H1 (cell line): Measurements from ENCODE around the gene IL3.

Source experiments
- EGR1 ChIP-seq: IDR thresholded peaks from 2 replicates; pipeline ENCODE4 v1.6.1; 2011; ENCODE audit warnings: low read depth, low read length, borderline replicate concordance
- EZH2 ChIP-seq: fragments of 200-600 bp; sonication (generic); IDR thresholded peaks from 2 replicates; pipeline ENCODE4 v1.7.1; 2012; ENCODE audit warnings: low read depth, mild to moderate bottlenecking, moderate library complexity, low read length, inconsistent platforms; ENCODE audit not compliant: severe bottlenecking
- HDAC2 ChIP-seq, 2 experiments: fragments of 300-600 bp in 1 of 2; sonication (generic) in 1 of 2; IDR thresholded peaks; 2 replicates each; pipeline ENCODE4 v1.6.1; 2011 to 2012; ENCODE audit warnings: low read depth in 2 of 2, low read length in 2 of 2, mild to moderate bottlenecking in 2 of 2, moderate library complexity in 2 of 2, borderline replicate concordance in 1 of 2, inconsistent platforms in 1 of 2
- JUN ChIP-seq: IDR thresholded peaks from 2 replicates; pipeline ENCODE4 v1.6.1; 2011; ENCODE audit warnings: low read depth, mild to moderate bottlenecking, improper control_type of control experiment, low read length
- POLR2A ChIP-seq, 2 experiments: IDR thresholded peaks; 1 replicate in 1 of 2; 2 replicates in 1 of 2; pipeline ENCODE4 v1.6.1; 2011; ENCODE audit warnings: low read depth in 2 of 2, low read length in 2 of 2, mild to moderate bottlenecking in 2 of 2; ENCODE audit errors: control extremely low read depth in 1 of 2
- POLR2AphosphoS5 ChIP-seq: IDR thresholded peaks from 2 replicates; pipeline ENCODE4 v1.6.1; 2011; ENCODE audit warnings: low read depth, low read length
- TF ChIP-seq, protein P1 (sequence below), 3 experiments: IDR thresholded peaks; 1 replicate in 2 of 3; 2 replicates in 1 of 3; pipeline versions ENCODE4 v1.5.1 to v1.6.1; 2011; ENCODE audit warnings: low read length in 3 of 3, mild to moderate bottlenecking in 3 of 3, inconsistent platforms in 2 of 3, low read depth in 1 of 3, moderate library complexity in 1 of 3; ENCODE audit not compliant: insufficient read depth in 1 of 3; ENCODE audit errors: control extremely low read depth in 1 of 3

- TF ChIP-seq HDAC2 (IDR thresholded peaks at IDR 0.05; ENCODE audit: borderline replicate concordance in 1 of 2, low read depth in 2 of 2, low read length in 2 of 2) (no peak), EGR1 (no peak), POLR2AphosphoS5 (no peak), EZH2 (no peak), JUN (no peak), POLR2A (IDR thresholded peaks at IDR 0.05; ENCODE audit: control extremely low read depth in 1 of 2, low read depth in 2 of 2, low read length in 2 of 2) (no peak)
- TF ChIP-seq, protein P1, sequence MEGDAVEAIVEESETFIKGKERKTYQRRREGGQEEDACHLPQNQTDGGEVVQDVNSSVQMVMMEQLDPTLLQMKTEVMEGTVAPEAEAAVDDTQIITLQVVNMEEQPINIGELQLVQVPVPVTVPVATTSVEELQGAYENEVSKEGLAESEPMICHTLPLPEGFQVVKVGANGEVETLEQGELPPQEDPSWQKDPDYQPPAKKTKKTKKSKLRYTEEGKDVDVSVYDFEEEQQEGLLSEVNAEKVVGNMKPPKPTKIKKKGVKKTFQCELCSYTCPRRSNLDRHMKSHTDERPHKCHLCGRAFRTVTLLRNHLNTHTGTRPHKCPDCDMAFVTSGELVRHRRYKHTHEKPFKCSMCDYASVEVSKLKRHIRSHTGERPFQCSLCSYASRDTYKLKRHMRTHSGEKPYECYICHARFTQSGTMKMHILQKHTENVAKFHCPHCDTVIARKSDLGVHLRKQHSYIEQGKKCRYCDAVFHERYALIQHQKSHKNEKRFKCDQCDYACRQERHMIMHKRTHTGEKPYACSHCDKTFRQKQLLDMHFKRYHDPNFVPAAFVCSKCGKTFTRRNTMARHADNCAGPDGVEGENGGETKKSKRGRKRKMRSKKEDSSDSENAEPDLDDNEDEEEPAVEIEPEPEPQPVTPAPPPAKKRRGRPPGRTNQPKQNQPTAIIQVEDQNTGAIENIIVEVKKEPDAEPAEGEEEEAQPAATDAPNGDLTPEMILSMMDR (IDR thresholded peaks at IDR 0.05; ENCODE audit: control extremely low read depth in 1 of 3, insufficient read depth in 1 of 3, low read depth in 1 of 3, low read length in 3 of 3): no peak
These were observed 33.4 kb upstream of the IL3 start for GRCh38 chr5:132027027-132027426.
